Activated CD4-positive, alpha-beta T cell treated with anti-CD3 and anti-CD28 coated beads, Interleukin-2, Interleukin-4, amounts not matched to agents 100 ng/mL and 50 ng/mL, durations not matched to agents 16 hours and 8 hours (primary cell): ENCODE measurements around the gene ZMYND10.

Experiments used
- DNase-seq: peaks from one replicate; pipeline ENCODE4 v3.0.0-alpha.2; 2020; ENCODE audit warnings: low spot score

The ZMYND10 gene

DNA sequence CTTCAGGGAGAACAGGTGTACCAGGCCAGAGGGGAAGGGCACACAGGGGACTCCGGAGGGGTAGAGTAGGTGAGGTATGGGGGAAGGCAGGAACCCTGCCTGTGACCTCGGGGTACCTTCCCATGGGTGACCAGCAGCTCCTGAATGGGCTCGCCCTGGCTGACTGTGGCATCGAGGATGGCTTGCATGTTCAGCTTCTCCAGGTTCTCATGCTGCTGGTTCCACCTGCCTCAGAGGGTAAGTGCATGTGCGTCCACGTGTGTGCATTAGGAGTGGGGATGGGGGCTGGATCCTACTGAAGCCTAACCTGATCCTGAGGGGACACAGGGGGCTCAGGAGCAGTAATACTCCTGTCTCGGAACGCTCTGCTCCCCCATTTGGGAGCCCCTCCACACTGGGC is 524 bp downstream of the ZMYND10 start:
- DNase-seq: no peak

DNA sequence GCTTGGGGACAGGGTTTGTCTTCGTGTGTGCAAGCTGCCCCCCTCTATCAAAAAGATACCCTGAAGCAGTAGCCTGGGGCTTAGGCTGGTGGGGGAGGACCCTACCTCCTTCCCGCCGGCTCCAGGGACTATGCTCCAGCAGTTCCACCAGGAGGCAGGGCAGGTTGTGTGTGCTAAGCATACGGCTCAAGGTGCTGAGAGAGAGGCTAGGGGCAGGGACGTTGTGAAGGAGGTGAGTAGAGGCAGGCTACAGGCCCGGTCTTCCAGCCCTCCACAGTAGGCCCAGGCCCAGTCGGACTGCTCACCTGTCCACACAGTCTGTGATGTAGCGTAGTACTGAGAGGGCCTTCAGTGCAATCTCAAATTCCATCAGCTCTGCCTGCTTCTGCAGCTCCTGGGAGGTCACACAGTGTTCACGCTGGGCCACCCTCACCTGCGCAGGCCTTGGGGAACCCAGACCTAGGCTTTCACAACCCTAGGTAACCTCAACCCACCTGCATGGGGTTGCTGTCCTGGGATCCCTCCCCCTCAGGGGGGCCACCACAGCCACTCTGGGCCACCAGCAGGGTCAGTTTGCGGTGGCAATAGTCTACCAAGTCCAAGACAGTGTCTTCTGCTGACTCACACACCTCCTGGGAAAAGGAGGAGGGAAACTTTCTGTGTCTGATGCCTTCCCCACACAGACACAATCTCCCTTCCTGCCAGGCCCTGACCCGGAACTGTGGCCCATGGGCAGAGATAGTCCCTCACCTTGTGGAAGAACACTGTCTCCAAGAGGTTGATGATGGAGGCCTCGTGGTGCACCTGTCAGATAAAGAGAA is 2.5 kb downstream of the ZMYND10 start:
- no peak for DNase-seq

DNA sequence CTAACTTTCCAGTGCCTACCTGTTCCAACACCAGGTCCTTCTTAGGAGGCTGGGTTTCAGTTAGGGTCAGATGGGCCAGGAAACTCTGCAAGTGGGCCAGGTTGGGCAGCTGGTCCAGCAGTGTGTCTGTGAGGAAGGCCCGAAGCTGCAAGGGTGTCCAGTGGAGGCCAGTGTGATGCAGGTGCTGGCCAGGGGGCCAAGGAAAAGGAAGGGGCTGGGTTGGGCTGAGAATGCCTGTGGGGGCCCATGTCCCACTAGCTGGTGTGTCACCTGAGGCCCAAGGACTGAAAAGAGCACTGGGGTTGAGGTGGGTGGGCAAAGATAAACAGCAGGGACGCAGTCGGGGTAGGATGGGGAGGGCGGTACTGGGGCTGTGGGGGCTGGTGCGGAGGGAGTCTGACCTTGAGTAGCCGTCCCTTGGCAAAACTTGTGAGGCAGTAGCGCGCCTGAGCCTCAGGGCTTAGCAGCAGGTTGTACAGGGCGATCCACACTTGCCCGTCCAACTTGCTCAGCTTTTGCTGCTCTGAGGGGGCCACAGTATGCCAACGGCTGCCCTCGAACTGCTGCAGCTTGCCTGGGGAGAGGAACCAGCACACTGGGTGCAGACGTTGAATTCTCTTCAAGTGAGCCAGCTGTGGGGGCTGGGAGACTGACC is 3.4 kb downstream of the ZMYND10 start:
- DNase-seq: no peak

DNA sequence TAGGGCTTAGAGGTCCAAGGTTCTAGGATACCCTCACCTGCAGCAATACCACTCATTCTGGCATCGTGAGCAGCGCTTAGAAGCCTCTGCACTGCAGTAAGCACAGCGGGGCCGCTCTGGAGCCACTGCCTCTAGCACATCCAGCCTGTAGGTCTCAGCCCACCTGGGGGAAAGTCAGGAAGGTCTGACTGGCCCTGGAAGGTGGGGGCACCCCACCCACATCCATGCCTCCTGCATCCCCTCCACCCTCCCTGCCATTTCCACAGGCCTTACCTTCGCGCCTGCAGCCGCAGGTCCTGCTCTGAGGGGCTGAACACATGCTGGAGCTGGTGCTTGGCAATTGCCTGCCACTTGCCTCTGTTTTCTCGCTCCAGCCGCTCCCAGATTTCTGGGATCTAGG is 4.0 kb downstream of the ZMYND10 start:
- no peak for DNase-seq

DNA sequence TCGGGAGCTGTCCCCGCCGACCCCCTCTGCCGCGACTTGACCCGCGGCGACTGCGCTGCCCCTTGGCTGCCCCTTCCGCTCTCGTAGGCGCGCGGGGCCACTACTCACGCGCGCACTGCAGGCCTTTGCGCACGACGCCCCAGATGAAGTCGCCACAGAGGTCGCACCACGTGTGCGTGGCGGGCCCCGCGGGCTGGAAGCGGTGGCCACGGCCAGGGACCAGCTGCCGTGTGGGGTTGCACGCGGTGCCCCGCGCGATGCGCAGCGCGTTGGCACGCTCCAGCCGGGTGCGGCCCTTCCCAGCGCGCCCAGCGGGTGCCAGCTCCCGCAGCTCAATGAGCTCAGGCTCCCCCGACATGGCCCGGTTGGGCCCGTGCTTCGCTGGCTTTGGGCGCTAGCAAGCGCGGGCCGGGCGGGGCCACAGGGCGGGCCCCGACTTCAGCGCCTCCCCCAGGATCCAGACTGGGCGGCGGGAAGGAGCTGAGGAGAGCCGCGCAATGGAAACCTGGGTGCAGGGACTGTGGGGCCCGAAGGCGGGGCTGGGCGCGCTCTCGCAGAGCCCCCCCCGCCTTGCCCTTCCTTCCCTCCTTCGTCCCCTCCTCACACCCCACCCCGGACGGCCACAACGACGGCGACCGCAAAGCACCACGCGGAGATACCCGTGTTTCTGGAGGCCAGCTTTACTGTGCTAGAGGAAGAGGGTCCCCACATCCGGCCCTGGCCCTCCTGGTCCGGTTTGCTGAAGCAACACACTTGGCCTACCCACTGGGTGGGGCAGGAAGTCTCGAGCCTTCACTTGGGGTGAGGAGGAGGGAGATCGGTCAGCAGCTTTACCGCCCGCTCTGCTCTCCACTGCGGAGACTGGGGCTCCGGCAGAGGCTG is 4.8 kb downstream of the ZMYND10 start, which contains the start of gene RASSF1:
Gene RASSF1, minus strand, starts transcription at position 389 of the 882 bp plus-strand sequence. Its CDS starts 31 bp downstream, at position 358.
- DNase-seq: peak; percentile 85

DNA sequence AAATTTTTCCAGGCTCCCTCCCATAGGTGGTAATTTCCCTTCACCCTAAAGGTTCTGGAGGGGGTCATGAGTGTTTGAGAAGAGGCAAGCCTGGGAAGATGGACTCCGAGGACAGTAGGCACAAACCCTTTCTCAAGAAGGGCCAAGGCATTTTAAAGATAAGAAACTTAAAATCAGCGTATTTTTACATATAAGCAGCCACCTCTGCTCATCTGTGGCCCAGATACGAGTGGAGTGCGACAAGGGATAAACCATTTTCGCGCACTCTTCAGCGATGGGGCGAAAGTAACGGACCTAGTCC is 5.4 kb downstream of the ZMYND10 start:
- DNase-seq: no peak

DNA sequence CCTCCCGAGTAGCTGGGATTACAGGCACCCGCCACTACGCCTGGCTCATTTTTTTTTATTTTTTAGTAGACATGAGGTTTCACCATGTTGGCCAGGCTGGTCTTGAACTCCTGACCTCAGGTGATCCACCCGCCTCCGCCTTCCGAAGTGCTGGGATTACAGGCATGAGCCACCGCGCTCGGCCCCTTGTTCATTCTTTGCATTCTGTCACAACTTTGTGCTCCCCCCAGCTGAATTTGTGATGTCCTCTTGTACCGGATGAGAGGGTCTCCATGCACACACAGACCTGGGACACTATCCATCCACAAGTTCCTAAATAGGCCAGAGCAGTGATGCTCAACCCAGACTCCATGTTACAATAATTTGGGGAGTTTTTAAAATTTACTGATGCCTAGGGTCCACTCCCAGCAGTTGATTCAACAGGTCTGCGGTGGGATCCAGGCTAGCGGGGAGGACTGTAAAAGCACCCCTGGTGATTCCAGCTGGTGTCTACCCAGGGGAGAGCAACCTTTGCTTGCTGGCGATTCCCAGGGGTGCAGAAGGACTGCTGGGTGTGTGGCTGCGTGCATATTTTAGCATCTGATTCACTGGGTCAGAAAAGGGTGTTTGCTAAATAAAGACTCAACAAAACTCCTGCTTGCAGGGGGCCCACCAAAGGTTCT is 5.9 kb downstream of the ZMYND10 start:
- DNase-seq: no peak

DNA sequence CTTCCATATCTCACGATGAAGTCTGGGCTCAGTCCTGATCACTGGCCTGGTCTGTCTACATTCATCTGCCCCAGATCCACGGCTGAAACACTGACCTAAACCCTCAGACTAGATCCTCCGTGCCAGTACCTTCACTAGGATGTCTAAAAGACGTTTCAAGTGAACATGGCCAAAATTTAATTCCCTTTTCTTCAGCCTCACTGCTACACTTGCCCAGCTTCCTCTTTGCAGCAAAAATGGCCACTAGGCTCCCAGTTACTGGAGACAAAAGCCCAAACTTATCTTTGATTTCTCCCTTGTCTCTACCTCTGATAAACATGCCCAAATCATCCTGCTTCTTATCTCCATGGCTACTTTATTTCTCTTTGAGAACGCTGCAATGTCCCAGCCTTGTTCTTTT is 6.6 kb downstream of the ZMYND10 start:
- no peak for DNase-seq

DNA sequence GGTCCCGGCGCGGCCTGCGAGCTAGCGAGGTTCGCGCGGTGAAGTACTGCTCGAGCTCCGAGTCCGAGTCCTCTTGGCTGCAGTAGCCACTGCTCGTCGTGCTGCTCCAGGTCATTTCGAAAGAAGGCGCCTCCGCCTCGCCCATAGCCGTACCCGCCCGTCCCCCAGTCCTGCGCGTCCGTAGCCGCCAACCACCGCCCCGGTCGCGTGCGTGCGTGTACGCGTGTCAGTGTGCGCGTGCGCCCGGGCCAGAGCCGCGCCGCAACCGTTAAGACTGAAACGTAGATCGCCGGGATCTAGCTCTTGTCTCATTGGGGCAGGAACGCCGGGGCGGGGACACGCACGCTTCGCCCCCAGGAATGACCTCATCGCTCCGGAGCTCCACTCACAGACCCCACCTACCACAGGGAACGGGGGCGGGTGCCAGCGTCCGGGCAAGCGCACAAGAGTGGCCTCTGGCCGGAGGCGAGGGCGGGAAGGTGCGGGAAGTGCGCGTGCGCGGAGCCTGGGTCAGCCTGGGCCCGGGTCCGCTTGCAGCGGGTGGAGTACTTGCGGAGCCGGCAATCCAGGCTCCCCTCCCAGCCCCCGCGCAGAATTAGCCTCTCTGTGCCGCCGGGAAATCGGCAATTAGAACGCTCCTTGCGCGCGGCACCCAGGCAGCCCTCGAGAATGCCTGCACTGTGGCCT is 8.2 kb downstream of the ZMYND10 start:
- peak; percentile 99 for DNase-seq

DNA sequence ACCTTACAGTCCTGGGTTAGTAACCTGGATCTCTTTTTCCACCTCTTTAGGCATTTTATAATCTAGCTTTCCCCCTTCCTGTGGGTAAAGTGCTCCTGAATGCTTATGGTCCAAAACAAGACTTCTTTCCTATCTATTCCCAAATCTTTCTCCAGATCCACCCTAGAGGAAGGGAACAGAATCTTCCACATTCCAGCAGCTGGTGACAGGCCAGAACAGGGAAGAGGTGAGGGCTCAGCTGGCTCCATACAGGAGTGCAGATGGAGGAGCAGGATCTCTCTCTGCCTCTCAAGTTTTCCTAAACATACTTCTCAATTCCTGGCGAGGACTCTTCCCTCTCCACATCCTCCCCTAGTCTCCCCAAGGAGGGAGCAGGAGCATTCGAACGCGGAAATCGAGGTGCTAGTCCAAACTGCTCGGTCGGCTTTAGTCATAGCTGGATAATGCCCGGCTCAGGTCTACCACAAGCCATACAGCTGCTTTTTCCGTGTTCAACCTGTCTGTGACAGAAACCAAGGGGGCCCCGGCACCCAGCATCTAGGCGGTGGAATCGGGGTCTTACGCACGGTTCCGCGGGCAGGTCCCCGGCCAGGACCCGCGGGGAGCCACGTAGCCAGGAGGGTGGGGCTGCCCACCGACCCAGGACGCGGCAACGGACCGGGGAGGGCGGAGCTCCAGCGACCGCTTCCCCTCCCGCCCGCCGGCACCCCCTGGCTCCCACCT is 8.9 kb downstream of the ZMYND10 start:
- peak; percentile 70 for DNase-seq

DNA sequence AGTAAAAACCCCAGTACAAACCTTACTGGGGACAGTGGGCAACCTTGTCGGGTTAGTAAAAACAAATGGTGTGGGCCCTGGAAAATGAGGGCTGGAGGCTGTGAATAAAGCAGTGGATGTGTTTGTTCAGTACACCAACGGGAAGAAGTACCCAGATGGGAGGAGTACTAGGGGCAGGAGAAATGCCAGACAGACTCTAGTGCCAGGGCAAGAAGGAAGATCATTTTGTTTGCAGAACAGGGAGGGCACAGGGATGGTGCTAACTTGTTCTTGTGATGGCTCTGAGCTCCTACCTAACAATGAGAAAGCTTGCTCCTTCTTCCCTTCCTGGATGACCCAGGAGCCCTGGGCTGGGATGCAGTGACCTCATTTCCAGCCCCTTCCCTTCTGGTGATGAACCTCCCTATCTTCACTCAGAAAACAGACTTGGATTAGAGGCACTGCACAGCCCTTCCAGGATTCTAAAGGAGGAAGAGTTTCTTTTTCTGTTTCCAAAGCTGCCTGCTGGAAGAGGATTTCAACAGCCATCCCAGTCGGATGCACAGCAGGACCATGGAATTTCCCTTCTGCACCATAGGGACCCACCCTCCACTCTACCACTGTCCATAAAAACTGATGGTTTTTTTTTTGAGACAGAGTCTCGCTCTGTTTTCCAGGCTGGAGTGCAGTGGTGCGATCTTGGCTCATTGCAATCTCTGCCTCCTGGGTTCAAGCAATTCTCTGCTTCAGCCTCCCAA is 11.0 kb downstream of the ZMYND10 start:
- no peak for DNase-seq

DNA sequence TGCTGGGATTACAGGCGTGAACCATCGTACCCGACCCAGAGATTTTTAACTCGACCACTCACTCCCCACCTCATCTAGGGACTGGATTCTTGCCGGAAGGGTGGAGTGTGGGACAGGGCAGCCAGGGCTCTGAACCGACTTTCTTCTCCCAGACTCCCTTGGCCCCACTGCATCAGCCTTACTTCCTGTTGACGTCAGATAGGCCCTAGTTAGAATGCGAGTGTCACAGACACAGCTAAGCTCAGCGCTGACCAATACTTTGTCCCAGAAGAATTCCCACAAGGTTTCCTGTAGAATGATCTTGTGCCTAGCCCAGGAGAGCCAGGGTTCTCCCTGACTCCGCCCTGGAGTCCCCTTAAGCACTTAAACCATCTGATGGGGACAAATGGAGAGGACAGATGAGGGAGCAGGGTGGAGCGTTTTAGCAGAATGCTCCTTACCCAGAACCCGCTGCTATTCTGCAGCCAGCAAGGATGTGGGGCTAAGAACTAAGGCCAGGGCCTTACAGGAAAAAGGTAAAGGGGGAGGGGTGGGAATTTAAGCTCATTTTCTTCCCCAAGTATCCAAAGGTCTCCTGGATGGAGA is 11.7 kb downstream of the ZMYND10 start:
- peak; percentile 31 for DNase-seq

DNA sequence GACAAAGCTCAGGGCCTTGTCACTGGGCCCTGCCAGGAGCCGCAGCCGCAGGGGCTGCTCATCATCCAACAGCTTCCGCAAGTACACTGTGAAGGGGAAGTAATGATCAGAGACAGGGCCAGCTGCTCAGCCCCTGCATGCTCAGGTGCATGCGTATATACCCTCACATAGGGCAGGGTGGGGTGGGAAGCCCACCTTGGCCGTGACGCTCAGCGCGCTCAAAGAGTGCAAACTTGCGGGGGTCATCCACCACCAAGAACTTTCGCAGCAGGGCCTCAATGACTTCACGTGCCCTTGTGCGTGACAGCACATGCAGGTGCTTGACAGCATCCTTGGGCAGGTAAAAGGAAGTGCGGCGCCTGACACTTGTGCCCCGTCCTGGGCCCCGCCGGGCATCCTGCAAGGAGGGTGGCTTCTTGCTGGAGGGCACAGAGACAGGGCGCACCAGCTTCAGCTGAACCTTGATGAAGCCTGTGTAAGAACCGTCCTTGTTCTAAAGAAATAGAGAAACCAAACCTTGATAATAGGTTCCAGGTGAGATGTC is 14.1 kb downstream of the ZMYND10 start:
- no peak for DNase-seq

DNA sequence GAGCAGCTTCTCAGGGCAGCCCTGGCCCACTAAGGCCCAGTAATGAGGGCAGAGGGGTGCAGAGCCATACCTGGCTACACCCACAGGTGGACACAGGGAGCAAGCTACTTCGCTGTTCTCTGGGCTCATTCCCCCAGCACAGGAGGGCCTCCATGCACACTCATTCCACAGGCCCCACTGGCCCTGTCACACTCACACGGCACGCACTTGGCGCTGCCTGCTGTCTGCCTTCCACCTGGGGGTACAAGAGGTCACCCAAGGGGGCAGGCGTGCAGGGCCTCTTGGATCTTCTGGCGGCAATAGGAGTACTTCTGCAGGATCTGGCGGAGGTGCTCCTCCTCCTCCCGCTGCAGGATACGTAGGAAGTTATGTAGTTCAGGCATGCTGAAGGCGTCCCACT is 15.2 kb downstream of the ZMYND10 start:
- no peak for DNase-seq

DNA sequence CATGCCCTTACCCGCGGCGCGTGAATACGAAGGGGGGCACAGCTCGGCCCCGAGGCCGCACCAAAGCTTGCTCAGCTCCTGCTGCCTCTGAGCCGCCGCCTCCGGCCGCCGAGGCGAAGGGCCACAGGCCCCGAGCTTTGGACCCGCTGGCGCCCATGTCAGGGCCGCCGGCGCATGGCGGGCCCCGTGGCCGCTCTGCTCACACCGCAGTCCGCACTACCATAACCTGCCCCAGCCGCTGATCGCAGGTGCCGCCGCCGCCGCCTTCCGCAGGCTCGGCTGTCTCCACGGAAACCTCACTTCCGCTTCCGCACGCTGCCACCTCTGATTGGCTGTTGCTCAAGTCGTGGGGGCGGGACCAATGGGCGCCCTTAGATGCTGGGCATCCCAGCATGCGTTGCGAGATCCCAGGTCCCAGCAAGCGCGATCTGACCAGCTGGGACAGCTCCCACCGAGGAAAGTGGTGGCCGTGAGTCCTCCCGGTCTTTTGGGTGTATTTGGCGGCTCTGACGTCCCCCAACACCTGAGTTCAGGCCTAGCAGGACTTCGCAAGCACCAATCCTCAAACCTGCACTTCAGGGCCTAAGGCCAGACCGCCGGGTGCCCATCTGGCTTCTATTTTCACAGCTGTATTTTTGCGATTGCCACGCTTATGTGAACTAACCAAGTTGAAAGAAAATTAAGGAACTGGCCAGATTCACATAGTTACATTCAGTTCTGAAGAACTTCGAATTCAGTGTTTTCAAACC is 17.4 kb downstream of the ZMYND10 start, which contains the start of gene TUSC2:
Gene TUSC2, minus strand, starts transcription at position 281 of the 749 bp plus-strand sequence. Its CDS starts 124 bp downstream, at position 157.
- peak; percentile 97 for DNase-seq

DNA sequence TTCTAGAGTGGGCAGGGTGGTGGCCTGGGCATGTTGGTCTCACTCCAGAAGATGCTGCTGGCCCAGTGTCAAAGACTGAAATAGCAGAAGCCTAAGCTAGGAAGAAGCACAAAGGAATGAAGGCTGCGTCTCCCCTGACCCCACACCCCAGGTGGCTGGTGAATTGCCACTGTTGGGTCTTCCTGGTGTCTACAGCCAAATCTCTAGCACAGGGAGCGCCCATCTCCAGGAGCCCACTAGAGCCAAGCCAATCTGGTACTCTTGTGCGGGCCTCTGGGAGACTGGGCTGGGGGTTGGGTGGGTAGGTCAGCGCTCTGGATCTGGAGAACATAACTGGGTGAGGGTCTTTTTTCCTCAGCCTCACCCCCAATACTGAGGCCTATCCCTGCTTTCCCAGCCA is 18.4 kb downstream of the ZMYND10 start:
- no peak for DNase-seq

DNA sequence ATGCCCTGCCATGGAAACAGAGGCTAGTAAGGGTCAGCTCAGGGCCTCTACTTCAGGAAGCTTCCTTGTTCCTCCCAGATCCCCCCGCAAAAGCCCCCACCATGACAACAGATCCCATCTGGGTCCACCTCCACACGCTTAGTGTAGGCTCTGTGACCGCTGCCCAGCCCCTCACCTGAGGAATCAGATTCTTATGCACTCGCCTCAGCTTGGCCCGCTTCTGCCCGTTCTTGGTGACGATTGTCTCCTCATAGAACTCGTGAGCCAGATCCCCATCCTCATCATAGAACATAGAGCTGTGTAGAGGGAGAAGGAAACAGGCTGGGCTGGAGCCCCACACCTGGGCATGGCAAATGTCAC is 19.4 kb downstream of the ZMYND10 start:
- no peak for DNase-seq

DNA sequence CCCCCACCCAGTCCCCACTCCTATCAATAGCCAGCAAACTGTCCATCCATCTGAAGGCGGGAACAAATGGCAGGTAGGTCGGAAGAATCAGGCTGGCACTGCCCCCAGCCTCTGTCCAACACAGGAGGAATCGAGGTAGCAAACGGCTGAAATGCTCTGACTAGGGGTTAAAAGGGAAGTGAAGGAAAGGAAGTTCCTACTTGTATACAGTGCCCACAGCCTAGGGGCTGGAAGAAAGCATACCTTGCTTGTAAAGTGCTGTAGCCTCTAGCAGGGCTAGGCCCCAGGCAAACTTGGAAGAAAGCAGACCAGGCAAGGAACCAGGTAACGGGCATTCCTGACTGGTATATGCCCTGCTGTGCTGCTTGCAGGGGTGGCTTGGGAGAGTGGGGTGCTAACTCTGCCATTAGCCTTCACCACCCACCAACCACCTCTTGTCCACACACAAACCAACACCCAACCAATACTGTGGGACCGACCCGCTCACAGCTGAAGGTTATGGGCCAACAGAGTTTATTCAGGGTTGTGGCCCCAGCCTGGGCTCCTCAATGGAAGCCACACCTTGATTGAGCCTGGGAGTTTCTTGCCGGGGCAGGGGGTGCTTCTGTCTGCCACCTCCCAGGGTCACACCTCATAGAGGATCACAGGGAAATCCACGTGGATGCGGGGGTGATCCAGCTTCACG is 19.9 kb downstream of the ZMYND10 start:
- DNase-seq: no peak
